ENCODE data around the gene NTN3.

The NTN3 gene

DNA sequence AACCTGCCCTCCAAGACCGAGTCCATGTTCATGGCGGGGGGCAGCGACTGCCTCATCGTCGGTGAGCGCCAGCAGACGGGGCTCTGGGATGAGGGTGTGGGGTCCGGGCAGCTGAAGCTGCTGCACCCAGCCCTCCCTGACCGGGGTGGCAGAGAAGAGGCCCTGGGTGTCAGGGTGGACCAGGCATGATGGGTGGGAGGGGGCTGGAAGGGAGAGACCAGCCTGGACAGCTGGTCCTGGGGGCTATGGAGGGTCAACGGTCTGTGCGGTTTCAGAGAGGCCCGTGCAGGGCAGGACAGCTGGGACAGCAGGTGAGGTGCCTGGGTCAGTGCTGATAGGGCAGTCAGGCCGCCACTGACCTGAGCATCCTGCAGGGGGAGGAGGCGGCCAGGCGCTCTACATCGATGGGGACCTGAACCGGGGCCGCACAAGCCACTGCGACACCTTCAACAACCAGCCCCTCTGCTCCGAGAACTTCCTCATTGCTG, 29.4 kb downstream of the NTN3 start:
- no peak overlapping the region for H3K27ac Mint-ChIP-seq
- no peaks in the 10 kb centered on the region for H3K9me3 Mint-ChIP-seq
- H3K4me1 Mint-ChIP-seq, result peaks cover 26% of the 10 kb centered on the region
- H3K36me3 Mint-ChIP-seq (ENCODE audit: low read depth), result peaks cover 6% of the 10 kb centered on the region
- no peaks in the 10 kb centered on the region for H3K27me3 Mint-ChIP-seq (ENCODE audit: low read depth)
- H3K4me3 Mint-ChIP-seq, result no peak overlapping the region
- TF ChIP-seq, protein P1, sequence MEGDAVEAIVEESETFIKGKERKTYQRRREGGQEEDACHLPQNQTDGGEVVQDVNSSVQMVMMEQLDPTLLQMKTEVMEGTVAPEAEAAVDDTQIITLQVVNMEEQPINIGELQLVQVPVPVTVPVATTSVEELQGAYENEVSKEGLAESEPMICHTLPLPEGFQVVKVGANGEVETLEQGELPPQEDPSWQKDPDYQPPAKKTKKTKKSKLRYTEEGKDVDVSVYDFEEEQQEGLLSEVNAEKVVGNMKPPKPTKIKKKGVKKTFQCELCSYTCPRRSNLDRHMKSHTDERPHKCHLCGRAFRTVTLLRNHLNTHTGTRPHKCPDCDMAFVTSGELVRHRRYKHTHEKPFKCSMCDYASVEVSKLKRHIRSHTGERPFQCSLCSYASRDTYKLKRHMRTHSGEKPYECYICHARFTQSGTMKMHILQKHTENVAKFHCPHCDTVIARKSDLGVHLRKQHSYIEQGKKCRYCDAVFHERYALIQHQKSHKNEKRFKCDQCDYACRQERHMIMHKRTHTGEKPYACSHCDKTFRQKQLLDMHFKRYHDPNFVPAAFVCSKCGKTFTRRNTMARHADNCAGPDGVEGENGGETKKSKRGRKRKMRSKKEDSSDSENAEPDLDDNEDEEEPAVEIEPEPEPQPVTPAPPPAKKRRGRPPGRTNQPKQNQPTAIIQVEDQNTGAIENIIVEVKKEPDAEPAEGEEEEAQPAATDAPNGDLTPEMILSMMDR (IDR thresholded peaks at IDR 0.05; ENCODE audit: unreplicated experiment in 3 of 3), result no peak

- Mint-ChIP-seq H3K9me3 (no peaks in the 10 kb centered on the region), H3K4me3 (peak overlapping the region; percentile 60 to 76 (median 71)), H3K4me1 (peaks cover 29% of the 10 kb centered on the region), H3K27me3 (ENCODE audit: low read depth) (no peaks in the 10 kb centered on the region), H3K27ac (peak overlapping the region; percentile 70 to 98 (median 83)), H3K36me3 (ENCODE audit: low read depth) (peaks cover 6% of the 10 kb centered on the region)
- TF ChIP-seq, protein P1 (IDR thresholded peaks at IDR 0.05; ENCODE audit: unreplicated experiment in 3 of 3), result peak; percentile 98 to 99 (median 99)
Measured at GRCh38 chr16:2500918-2501750, 30.0 kb downstream of the NTN3 start.

DNA sequence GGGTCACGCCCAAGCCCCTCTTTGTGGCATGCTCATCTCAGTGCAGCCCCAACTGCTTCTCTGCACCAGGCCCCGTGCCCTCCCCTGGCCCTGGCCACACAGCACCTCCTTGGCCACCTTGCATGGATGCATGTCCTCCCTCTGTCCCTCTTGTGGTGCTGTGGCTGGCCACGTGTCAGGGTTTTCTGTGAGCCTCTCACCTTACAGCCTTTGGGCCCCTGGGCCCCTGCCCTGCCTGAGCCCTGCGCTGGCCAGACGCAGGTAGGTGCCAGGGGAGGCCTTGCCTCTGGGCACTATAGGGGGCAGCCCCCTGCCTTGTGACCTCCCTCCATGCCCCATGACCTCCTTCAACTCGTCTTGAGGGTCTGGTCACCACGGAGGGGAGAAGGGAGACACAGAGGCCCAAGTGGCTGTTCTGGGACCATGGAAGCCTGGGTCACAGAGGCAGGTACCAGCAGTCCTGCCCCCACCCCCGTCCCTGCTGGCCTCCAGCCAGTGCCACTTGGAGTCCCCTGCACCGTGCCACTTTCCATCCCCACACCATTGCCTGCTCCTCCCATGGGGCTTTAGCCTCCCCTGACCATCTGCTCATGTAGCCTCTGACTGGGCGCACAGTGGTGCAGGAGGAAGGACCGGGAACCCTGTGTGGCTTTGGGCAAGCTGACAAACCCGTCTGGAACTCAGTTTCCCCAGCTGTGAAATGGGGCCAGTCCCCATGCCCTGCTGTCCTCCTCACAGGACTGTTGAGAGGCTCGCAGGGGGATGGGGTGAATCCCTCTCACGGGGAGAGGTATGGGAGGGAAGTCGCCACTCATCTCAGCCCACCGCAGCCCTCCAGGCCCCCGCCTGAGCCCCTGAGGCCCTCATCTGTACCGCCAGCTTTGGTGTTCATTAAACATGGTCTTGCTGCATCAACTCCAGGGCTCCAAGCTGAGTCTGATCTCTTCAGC, 31.1 kb downstream of the NTN3 start:
- TF ChIP-seq, protein P1 (IDR thresholded peaks at IDR 0.05; ENCODE audit: unreplicated experiment in 3 of 3), result no peak
- peak overlapping the region; percentile 95 to 98 (median 98) for H3K27ac Mint-ChIP-seq
- H3K36me3 Mint-ChIP-seq (ENCODE audit: low read depth), result peaks cover 6% of the 10 kb centered on the region
- no peaks in the 10 kb centered on the region for H3K9me3 Mint-ChIP-seq
- peaks cover 29% of the 10 kb centered on the region for H3K4me1 Mint-ChIP-seq
- peak overlapping the region; percentile 71 to 74 (median 72) for H3K4me3 Mint-ChIP-seq
- H3K27me3 Mint-ChIP-seq (ENCODE audit: low read depth), result no peaks in the 10 kb centered on the region

DNA sequence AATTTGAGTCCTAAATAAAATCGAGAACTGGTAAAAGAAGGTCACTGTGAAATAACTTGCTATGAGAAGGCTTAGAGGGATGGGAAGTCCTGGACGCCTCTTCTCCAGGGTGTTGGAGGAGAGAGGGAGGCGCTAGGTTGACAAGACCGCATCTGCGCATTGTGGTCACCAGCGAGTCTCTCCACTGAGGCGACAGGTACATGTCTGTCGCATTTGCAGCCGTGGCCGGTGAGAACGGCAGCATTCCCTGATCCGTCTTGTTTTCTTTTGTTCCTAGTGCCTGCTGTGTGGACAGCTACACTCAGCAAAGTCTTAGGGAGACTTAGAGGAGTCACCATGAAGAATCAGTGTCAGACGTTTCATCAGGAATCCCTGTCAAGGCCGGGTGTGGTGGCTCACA, 34.6 kb downstream of the NTN3 start:
- TF ChIP-seq, protein P1 (IDR thresholded peaks at IDR 0.05; ENCODE audit: unreplicated experiment in 3 of 3), result no peak
- no peaks in the 10 kb centered on the region for H3K27me3 Mint-ChIP-seq (ENCODE audit: low read depth)
- H3K4me1 Mint-ChIP-seq, result peaks cover 30% of the 10 kb centered on the region
- no peak overlapping the region for H3K4me3 Mint-ChIP-seq
- no peaks in the 10 kb centered on the region for H3K9me3 Mint-ChIP-seq
- H3K27ac Mint-ChIP-seq, result peak overlapping the region; percentile 71 to 92 (median 88)
- peaks cover 3% of the 10 kb centered on the region for H3K36me3 Mint-ChIP-seq (ENCODE audit: low read depth)

GRCh38 chr16:2507052-2507659, 36.1 kb downstream of the NTN3 start:
- no peaks in the 10 kb centered on the region for H3K9me3 Mint-ChIP-seq
- peaks cover 41% of the 10 kb centered on the region for H3K4me1 Mint-ChIP-seq
- H3K36me3 Mint-ChIP-seq (ENCODE audit: low read depth), result peaks cover 3% of the 10 kb centered on the region
- H3K27me3 Mint-ChIP-seq (ENCODE audit: low read depth), result no peaks in the 10 kb centered on the region
- TF ChIP-seq, protein P1 (IDR thresholded peaks at IDR 0.05; ENCODE audit: unreplicated experiment in 3 of 3), result no peak
- H3K27ac Mint-ChIP-seq, result peak overlapping the region in 2 of 3 experiments; percentile 50 to 70
- no peak overlapping the region for H3K4me3 Mint-ChIP-seq
